Activated CD8-positive, alpha-beta memory T cell treated with anti-CD3 and anti-CD28 coated beads for 36 hours (primary cell): ENCODE data around the gene CNTLN. TPM values are rescaled to one million over a fixed set of nuclear protein-coding genes. Genes with fewer than 3 reads are reported as not detected.
"Not testable (repeated sequence)": the region's sequence is repeated elsewhere in the genome, so short reads cannot be mapped to it uniquely, and the experiment has no call there.

Source experiments
- CTCF ChIA-PET: fragments of 350-600 bp; sonication (Branson Sonifier 250); formaldehyde crosslinking; loops from one replicate; lab custom pipeline; 2021; ENCODE audit warnings: antibody characterized with exemption; lab: Charles Lee
- POLR2A ChIA-PET: fragments of 350-600 bp; sonication (Branson Sonifier 250); formaldehyde crosslinking; loops from one replicate; lab custom pipeline; 2021; ENCODE audit warnings: antibody characterized with exemption; lab: Charles Lee
- total RNA-seq, 2 experiments: library from RNA; stranded (reverse); gene quantifications; one replicate each; pipeline ENCODE4 v1.2.3, GENCODE V29; 2021

The CNTLN gene
- total RNA-seq, 2 experiments from 2014 or later = 0.23 to 0.32 TPM

DNA sequence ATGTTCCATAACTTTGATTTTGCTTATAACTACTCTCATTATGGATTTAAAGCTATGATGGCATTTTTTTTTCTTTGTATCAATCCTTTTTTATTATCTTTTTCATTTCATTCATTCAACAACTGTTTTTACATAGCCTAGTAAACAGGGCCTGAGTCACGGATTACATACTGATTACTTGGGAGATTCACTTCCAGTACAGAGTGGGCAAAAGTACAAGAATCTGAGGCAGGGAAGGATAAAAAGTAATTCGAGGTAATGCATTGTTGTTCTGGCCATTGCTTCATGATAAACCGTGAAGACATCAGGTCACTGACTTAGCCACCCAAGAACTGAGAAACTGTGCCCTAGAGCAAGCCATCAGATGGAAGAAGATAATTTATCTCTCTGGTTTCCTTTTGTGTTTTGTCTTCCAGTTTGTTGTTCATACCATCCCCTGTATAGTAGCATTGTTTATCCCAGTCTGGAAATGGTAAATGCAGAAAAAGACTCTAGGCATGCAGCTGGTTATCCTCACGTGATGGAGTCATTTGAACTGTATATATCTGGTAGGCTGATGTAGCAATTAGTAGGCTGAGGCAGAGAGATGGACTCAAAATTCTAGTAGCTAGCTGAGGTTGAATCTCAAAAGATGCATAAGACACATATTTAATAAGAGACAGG lies 145.6 kb downstream of the CNTLN start:
- POLR2A ChIA-PET = no interaction called here
- CTCF ChIA-PET = no interaction called here

DNA sequence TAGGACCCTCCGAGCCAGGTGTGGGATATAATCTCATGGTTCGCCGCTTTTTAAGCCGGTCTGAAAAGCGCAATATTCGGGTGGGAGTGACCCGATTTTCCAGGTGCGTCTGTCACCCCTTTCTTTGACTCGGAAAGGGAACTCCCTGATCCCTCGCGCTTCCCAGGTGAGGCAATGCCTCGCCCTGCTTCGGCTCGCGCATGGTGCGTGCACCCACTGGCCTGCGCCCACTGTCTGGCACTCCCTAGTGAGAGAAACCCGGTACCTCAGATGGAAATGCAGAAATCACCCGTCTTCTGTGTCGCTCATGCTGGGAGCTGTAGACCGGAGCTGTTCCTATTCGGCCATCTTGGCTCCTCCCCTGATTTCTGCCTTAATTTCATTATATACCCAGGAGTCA lies 155.8 kb downstream of the CNTLN start:
- CTCF ChIA-PET, POLR2A ChIA-PET: not testable (repeated sequence)

DNA sequence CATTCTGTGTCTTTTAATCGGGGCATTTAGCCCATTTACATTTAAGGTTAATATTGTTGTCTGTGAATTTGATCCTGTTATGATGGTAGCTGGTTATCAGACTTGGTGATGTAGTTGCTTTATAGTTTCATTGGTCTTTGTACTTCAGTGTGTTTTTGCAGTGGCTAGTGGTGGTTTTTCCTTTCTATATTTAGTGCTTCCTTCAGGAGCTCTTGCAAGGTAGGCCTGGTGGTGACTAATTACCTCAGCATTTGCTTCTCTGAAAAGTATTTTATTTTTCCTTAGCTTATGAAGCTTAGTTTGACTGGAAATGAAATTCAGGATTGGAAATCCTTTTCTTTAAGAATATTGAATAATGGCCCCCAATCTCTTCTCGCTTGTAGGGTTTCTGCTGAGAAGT lies 156.9 kb downstream of the CNTLN start:
- POLR2A ChIA-PET = no interaction called here
- CTCF ChIA-PET = no interaction called here

DNA sequence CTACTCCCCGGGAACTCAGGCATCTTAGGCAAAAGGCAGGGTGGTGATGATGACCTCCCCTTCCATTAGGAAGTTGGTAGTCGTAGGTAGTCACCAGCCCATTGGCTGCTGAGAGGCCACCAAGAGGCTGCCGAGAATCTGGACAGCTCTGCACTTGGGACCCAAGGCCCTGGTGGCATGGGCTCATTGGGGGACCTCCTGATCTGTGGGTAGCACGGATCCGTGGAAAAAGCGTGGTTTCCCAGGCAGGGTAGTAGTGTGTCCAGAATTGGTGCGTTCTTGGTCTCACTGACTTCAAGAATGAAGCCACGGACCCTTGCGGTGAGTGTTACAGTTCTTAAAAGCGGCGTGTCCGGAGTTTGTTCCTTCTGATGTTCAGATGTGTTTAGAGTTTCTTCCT lies 158.8 kb downstream of the CNTLN start:
- CTCF ChIA-PET = no interaction called here
- POLR2A ChIA-PET = no interaction called here

DNA sequence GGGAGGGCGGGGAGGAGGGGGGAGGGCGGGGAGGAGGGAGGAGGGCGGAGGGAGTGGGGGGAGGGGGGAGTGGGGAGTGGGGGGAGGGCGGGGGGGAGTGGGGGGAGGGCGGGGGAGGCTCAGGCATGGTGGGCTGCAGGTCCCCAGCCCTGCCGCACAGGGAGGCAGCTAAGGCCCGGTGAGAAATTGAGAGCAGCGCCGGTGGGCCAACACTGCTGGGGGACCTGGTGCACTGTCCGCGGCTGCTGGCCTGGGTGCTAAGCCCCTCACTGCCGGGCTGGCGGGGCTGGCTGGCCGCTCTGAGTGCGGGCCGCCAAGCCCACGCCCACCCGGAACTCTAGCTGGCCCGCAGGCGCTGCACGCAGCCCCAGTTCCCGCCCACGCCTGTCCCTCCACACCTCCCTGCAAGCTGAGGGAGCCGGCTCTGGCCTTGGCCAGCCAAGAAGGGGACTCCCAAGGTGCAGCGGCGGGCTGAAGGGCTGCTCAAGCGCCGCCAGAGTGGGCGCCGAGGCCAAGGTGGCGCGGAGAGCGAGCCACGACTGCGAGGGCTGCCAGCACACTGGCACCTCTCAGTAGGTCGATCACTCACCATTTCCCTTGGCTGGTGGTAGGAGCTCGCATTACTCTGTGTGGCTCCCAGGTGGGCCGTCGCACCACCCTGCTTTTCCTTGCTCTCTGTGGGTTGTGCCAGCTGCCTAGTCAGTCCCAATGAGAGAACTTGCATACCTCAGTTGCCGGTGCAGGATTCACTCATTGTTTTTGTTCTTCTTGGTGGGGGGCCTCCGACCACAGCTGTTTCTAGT lies 160.2 kb downstream of the CNTLN start:
- ChIA-PET POLR2A (no interaction called here), CTCF (no interaction called here)

DNA sequence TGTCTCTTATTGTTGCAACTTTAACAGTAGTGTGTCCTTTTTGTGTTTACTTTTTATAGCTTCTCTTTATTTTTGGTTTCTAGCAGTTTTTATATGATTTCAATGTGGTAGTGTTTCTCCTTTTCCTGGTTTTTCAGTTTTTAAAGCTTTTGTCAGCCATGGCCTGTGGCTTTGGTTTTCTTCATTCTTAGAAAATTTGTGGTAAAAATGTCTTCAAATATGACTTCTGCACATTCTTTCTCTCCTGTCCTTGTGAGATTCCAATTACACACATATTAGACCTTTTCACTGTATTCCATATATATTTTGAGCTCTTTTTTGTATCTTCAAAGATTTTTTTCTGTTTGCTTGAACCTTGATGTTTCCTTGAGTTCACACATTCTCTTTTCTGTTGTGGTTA lies 180.5 kb downstream of the CNTLN start:
- POLR2A ChIA-PET = no interaction called here
- CTCF ChIA-PET = no interaction called here

DNA sequence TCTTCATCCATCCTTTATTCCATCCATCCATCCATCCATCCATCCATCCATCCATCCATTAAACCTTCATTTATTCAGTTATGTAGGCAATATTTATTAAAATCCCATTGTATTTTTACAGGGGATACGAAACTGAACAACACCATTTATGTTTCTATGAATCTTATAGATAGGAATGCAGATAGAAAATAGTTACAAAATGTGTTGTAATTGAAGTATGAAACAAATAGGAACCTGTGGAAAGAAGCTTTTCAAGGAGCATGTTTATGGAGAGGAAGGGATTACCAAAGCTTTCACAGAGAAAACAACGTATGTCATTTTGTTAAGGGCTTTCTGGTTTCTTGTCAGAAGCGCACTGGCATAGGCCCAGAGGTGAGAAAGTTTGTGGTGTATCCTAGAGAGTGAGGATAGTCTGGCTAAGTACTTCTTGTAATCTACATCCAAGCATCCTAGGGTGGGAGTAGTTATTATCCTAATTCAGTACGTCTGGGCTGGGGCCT lies 184.0 kb downstream of the CNTLN start:
- POLR2A ChIA-PET = no interaction called here
- CTCF ChIA-PET = no interaction called here

DNA sequence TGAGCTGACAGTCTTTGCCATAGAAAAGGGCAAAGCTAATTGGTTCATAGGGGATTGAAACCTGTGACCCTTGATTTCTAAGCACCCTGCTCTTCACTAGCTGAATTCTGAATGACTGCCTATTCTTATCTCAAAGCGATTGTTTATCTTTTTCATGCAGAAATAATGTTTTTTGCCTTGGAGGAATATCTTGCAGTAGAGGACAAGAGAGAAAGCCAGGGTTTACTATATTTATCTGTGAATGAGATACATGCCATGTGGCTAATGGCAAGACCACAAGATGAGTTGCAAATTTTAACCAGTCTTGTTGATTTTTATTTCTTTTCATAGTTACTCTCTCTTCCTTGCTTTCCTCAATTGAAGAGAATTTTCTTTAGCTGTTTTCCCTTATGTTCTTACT lies 185.0 kb downstream of the CNTLN start:
- POLR2A ChIA-PET = no interaction called here
- CTCF ChIA-PET = no interaction called here

DNA sequence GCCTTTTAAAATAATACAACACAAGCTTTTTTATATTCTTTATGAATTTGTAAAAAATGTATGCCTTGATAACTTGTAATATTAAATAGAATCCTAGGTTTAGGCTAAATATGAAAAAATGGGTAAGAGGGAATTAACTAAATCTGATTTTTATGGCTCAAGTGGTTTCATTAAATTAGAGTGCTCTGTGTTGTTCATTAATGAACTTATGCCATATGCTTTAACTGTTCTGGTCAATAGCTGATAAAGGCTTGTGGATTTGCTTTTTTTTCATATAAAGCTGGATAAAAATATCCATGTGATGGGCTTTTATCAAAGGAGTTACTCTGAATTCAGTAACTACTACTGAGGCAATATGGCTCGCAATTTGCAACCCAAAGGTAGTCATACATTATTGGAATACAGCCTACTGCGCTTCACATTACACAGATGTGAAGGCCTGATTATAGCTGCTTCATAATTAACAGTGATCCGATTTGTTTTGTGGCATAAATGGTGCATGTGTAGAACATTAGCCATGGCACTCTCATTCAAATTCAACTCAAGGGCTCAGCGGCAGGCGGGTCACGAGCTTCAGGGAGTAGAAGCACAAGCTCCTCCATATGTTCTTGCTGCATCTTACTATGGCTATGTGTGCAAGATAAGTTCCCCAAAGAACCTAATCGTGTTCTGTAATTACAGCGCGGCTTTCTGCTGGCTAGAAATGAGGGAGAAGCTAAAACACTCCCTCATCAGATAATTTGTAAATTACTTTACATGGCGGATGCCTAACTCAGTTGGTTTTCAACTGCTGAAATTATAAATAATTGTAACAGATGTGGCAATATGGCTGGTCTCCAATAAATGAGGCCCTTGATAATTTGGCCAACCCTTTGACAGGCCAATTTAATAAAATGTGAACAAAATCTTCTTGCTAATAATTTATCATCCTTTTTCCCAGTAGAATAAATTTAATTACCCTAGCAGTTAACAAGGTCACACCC lies 188.3 kb downstream of the CNTLN start:
- ChIA-PET CTCF (no interaction called here), POLR2A (no interaction called here)

DNA sequence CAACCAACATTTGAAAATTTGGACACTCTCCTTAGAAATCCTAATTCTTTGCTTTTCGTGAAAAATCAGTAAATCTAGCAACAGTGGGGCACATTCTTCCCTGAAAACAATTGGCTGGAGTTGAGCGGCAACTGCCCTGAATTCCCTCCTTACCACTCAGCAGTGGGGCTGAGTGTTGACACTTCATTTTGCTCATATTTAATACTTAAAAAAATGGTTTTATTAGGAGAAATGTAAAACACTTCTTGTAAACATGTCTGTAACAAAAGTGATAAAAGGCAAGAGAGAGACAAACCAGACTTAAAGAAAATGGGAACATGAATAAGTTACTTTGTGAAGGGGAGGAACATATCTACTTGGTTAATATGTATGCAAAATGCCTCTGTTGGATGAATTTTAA lies 193.5 kb downstream of the CNTLN start:
- ChIA-PET POLR2A (no interaction called here), CTCF (no interaction called here)

DNA sequence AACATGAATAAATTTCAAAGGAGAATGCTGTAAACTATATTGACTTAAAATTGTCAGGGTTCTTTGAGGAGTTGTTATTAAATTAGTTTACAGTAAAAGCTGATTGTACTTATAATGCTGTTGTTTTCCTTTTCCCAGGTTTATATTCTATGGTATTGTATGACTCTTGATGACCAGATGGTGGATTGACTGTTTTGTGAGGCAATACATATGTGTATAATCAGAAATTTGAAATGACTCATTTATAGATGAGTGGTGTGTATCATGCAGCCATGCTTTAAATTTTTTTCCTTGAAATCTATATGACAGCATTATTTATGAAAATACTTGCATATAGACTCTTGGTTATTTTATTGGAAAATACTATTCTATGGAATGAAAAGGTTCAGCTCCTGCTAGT lies 195.3 kb downstream of the CNTLN start:
- POLR2A ChIA-PET = no interaction called here
- CTCF ChIA-PET = no interaction called here

DNA sequence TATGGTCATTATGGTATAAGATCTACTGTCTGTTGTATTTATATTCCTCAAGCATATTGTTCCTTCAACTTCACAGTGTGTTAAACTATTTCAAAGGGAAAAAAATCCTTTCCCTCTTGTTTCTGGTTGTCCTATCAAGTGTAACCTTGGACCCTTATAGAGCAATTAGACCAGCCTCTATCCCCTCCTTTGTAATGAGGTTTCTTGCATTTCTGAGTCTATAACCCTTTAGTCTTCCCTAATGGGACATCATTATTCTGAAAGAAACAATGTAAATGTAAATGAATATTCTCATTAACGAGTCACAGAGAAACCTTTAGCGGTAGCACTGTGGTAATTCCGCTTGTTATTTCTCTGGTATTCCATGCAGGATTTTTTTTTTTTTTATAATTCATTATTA lies 197.3 kb downstream of the CNTLN start:
- ChIA-PET POLR2A (no interaction called here), CTCF (no interaction called here)

DNA sequence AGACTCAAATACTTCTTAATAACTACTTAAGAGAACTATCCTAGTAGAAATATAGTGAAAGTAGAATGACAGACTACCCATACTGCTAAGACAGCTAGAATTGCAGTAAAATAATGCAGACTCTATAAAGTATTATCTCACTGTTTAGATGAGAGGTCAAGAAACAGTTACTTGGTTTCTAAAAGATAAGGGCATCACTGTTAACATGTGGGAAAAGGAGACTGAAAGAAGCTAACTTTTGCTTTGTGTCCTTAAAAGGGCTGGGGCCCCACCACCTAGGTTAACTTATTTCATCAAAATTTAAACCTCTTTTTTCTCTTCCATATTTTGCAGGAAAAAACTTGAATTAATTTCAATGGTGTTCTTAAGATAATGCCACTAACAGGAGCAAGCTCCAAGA lies 204.3 kb downstream of the CNTLN start:
- POLR2A ChIA-PET = no interaction called here
- CTCF ChIA-PET = no interaction called here

DNA sequence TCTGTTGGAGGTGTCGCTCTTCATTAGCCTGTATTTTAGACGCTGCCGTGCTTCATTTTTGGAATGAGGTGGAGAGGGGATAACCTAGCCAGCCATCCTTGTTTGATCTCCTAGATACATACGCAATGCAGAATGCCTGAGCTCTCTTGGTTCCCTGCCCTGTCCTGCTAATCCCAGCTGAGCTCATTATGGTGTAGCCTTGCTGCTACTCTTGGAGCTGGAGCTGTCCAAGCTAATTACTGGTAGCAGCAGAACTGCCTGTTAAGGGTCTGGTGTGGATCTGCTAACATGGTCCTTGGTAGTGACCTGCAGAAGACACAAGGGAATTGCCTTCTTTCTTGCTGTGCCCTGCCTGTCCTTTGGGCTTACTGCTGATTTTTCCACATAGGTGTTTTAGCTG lies 207.9 kb downstream of the CNTLN start:
- ChIA-PET POLR2A (no interaction called here), CTCF (no interaction called here)

DNA sequence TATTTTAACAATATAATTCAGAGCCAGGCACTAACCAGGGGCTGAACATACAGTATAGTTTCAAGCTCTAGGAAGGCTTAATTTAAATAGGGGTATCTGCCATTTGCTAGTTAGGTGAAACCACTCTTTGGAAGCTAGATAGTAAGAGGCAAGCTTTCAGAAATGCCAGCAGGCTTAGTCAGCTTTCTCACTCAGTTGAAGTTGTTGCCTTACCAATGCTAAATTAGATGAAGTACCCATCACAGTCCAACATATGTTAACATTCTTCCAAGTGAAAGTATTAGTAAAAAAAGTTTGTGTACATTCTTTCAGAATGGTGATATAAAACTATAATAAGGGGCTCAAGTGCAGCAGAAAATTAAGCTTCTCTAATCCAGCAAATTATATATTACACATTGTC lies 215.0 kb downstream of the CNTLN start:
- POLR2A ChIA-PET = no interaction called here
- CTCF ChIA-PET = no interaction called here

DNA sequence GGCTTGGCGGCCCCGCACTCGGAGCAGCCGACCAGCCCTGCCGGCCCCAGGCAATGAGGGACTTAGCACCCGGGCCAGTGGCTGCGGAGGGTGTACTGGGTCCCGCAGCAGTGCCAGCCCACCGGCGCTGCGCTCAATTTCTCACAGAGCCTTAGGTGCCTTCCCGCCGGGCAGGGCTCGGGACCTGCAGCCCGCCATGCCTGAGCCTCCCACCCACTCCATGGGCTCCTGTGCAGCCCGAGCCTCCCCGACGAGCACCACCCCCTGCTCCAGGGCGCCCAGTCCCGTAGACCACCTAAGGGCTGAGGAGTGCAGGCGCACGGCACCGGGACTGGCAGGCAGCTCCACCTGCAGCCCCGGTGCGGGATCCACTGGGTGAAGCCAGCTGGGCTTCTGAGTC lies 219.2 kb downstream of the CNTLN start:
- CTCF ChIA-PET = not testable (repeated sequence)

DNA sequence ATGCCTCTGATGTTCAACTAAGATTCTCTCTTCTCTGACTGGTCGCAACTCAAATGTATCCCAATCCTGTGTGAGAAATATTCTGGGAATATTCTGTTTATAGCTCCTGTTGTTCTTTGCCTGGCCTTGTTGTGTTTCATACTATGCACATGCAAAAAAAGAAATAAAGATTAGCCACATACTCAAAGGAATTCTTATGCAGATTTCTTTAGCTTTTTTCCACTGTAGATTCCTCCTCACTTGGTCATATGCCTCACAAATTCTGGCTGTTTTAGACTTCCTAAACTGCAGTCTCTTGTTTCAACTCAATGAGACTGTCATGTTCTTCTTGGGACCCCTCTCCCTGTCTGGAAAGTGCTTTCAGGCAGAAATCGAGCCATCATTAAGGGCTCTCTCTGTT lies 226.5 kb downstream of the CNTLN start:
- POLR2A ChIA-PET = no interaction called here
- CTCF ChIA-PET = no interaction called here

More for the DNA sequence above, 219.2 kb downstream of the CNTLN start:
- POLR2A ChIA-PET = not testable (repeated sequence)

DNA sequence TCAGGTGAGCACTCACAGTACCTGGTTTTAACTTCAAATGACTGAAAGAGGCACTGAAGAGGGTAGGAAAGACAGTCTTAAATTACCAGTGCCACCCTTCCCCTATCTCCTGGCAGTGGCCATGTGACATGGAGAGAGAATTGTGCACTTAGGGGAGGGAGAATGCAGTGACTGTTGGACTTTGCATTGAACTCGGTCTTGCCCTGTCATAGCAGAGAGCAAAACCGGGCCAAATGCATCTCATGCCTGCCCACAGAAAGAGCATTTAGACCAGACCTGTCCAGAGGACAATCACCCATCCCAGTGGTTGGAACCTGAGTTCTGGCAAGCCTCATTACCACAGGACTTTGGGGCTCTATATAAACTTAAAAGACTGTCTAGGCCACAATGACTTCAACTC lies 232.2 kb downstream of the CNTLN start:
- CTCF ChIA-PET = no interaction called here
- POLR2A ChIA-PET = no interaction called here

DNA sequence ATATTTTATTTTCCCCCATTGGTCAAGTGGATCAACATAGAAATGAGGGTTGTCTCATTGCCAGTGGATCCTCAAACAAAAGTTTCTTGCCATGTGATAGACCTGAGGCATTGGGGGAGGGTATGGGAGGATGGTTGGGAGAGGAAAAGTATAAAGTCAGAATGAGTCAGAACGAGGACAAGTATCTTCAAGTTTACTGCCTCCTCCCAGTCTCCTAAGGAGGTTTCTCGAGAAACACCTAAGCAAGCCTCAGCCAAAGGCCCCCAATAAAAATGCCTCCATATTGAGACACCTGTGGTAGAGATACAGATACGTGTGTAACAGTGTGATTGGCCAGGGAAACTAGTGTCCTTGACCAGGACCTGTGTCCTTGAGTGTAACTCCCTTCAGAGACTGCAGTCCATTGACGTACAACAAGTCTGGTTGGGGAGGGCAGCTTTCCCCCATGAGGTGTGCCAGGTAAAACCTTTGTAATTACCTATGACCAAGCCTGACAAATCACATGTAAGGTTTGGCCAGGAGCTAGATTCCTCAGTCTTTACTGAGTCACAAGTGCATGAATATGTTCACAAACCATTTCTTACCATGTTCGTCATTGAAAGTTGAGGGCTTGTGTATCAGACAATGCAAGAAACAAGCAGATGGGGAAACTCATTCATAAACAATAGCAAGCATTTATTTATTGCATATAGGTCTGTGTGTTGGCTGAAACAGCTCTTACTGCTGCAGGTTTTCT lies 245.5 kb downstream of the CNTLN start:
- POLR2A ChIA-PET = no interaction called here
- CTCF ChIA-PET = no interaction called here
